ENCODE results near the gene TMBIM4. TPM values are rescaled to one million over a fixed set of nuclear protein-coding genes. Genes with fewer than 3 reads are reported as not detected.

TMBIM4 gene
- total RNA-seq, 4 donors from 2014 or later, result 186 to 322 (median 242) TPM

GRCh38 chr12:66195242-66195641 lies 25.4 kb upstream of the TMBIM4 start:
- no peaks in the 10 kb centered on the region for H3K36me3 ChIP-seq
- H3K9me3 ChIP-seq, result no peaks in the 10 kb centered on the region
- H3K4me1 ChIP-seq, result peaks cover 0 to 7% of the 10 kb centered on the region in 2 donors
- DNase-seq, result no peak
- intact Hi-C loops (cut with DNase I), result no loop called here
- H3K27me3 ChIP-seq, result no peaks in the 10 kb centered on the region
- no peak overlapping the region for H3K4me3 ChIP-seq (replicated peaks in 1 of 3)
- TF ChIP-seq POLR2A (IDR thresholded peaks at IDR 0.05) (no peak), CTCF (IDR thresholded peaks at IDR 0.05) (no peak)
- H3K27ac ChIP-seq, result no peak overlapping the region
- WGBS, 2 donors, result 57 to 61% methylated on average over 6 of the region's 6 CpGs

- WGBS, 2 donors, result 96 to 98% methylated on average over 2 of the region's 2 CpGs
- H3K9me3 ChIP-seq, result no peaks in the 10 kb centered on the region
- H3K4me3 ChIP-seq (replicated peaks in 1 of 3), result no peak overlapping the region
Observed at GRCh38 chr12:66194122-66194521, 24.3 kb upstream of the TMBIM4 start.

GRCh38 chr12:66191547-66192126 lies 21.8 kb upstream of the TMBIM4 start:
- WGBS, 2 donors, result 73 to 76% methylated on average over 7 of the region's 7 CpGs
- no peaks in the 10 kb centered on the region for H3K9me3 ChIP-seq
- TF ChIP-seq CTCF (IDR thresholded peaks at IDR 0.05) (no peak), POLR2A (IDR thresholded peaks at IDR 0.05) (no peak)
- H3K36me3 ChIP-seq, result no peaks in the 10 kb centered on the region
- H3K4me3 ChIP-seq (replicated peaks in 1 of 3), result no peak overlapping the region
- no peaks in the 10 kb centered on the region for H3K27me3 ChIP-seq
- intact Hi-C loops (cut with DNase I), result no loop called here
- no peak overlapping the region for H3K27ac ChIP-seq
- H3K4me1 ChIP-seq, result peaks cover 3 to 7% of the 10 kb centered on the region in 2 donors
- no peak for DNase-seq

More at GRCh38 chr12:66194122-66194521, 24.3 kb upstream of the TMBIM4 start:
- no peak for TF ChIP-seq CTCF (IDR thresholded peaks at IDR 0.05)
- TF ChIP-seq POLR2A (IDR thresholded peaks at IDR 0.05), result no peak
- Histone ChIP-seq H3K4me1 (peaks cover 0 to 7% of the 10 kb centered on the region in 2 donors), H3K27me3 (no peaks in the 10 kb centered on the region), H3K36me3 (no peaks in the 10 kb centered on the region), H3K27ac (no peak overlapping the region)
- no peak for DNase-seq
- intact Hi-C loops (cut with DNase I), result no loop called here

GRCh38 chr12:66190519-66191370 lies 20.9 kb upstream of the TMBIM4 start:
- Histone ChIP-seq H3K4me3 (replicated peaks in 1 of 3) (no peak overlapping the region), H3K4me1 (peaks cover 0 to 7% of the 10 kb centered on the region in 2 donors), H3K27me3 (no peaks in the 10 kb centered on the region), H3K36me3 (no peaks in the 10 kb centered on the region), H3K9me3 (no peaks in the 10 kb centered on the region), H3K27ac (no peak overlapping the region)
- WGBS, 2 donors, result 63 to 78% methylated on average over 1 of the region's 1 CpG
- intact Hi-C loops (cut with DNase I), result no loop called here
- no peak for TF ChIP-seq CTCF (IDR thresholded peaks at IDR 0.05)
- TF ChIP-seq POLR2A (IDR thresholded peaks at IDR 0.05), result no peak
- DNase-seq, result no peak

- Histone ChIP-seq H3K4me3 (replicated peaks in 1 of 3) (peak overlapping the region in 2 of 3 donors; percentile 1 to 4), H3K27me3 (no peaks in the 10 kb centered on the region), H3K27ac (peak overlapping the region; percentile 70 to 91 (median 79)), H3K4me1 (peaks cover 0 to 7% of the 10 kb centered on the region in 2 donors), H3K36me3 (no peaks in the 10 kb centered on the region), H3K9me3 (no peaks in the 10 kb centered on the region)
- no peak for DNase-seq
- no peak for TF ChIP-seq CTCF (IDR thresholded peaks at IDR 0.05)
- TF ChIP-seq POLR2A (IDR thresholded peaks at IDR 0.05), result no peak
- WGBS, 2 donors, result 73 to 77% methylated on average over 6 of the region's 6 CpGs
- intact Hi-C loops (cut with DNase I), result no loop called here
Observed at GRCh38 chr12:66189889-66190288, 20.1 kb upstream of the TMBIM4 start.

All from thyroid gland (tissue), 4 donors.